IPS-18a (cell line): ENCODE data around the gene TTC6.

Experiments used
- H3K27ac ChIP-seq: one replicate; pipeline ENCODE4 v1.5.1; 2013; ENCODE audit warnings: low read length
- H3K27me3 ChIP-seq: one replicate; pipeline ENCODE4 v1.6.1; 2013; ENCODE audit warnings: mild to moderate bottlenecking, low read length; ENCODE audit not compliant: control insufficient read depth, insufficient read depth
- H3K36me3 ChIP-seq: one replicate; pipeline ENCODE4 v1.6.1; 2013; ENCODE audit warnings: low read depth, low read length; ENCODE audit not compliant: control insufficient read depth
- H3K4me1 ChIP-seq: one replicate; pipeline ENCODE4 v1.6.1; 2013; ENCODE audit warnings: low read depth, low read length; ENCODE audit not compliant: control insufficient read depth
- H3K4me3 ChIP-seq: one replicate; pipeline ENCODE4 v1.5.1; 2013; ENCODE audit warnings: low read length
- H3K9ac ChIP-seq: one replicate; pipeline ENCODE4 v1.6.1; 2013; ENCODE audit warnings: mild to moderate bottlenecking, low read length, moderate library complexity
- H3K9me3 ChIP-seq: one replicate; pipeline ENCODE4 v1.6.1; 2013; ENCODE audit warnings: low read depth, low read length; ENCODE audit not compliant: control insufficient read depth

TTC6 gene

DNA sequence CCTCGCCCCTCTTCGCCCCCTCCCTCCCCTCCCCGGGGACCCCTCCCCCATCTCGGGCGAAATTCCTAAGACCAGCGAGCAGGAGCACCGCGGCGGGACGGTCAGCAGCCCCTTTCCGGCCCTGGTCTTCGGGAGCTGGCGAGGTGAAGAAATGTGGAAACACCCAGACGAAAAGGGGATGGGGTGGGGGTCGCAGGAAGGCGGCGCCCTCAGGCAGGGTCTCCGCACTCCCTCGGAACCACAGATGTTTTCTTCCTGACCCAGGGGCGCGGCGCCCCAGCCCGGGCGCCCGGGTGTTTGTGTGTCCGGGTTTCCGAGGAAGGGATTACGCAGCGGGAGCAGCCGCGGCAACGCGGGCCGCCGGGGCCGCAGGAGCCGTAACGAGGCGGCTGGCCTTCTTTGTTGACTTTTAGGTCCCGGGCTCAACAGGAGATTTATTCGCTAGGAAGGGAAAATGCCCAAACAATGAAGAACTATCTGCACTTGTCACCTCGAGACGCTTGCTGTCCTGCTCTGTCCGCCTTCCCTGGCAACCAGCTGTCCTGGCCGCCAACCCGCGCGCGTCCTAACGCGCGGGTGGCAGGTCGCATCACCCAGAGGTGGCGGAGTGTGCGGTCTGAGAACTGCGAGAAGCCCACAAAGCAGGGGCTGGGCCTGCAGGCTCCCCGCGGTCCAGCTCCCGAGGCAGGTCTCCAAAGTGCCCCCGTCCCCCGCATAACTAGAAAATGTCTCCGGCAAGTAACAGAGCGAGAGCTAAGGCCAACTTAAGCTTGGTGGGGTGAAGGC is 7.4 kb upstream of the TTC6 start:
- H3K9me3 ChIP-seq = no peaks in the 10 kb centered on the region
- H3K4me1 ChIP-seq = peaks cover 31% of the 10 kb centered on the region
- no peaks in the 10 kb centered on the region for H3K36me3 ChIP-seq
- H3K27me3 ChIP-seq = peaks cover 100% of the 10 kb centered on the region
- no peak overlapping the region for H3K9ac ChIP-seq
- no peak overlapping the region for H3K27ac ChIP-seq
- peak overlapping the region; percentile 55 for H3K4me3 ChIP-seq

DNA sequence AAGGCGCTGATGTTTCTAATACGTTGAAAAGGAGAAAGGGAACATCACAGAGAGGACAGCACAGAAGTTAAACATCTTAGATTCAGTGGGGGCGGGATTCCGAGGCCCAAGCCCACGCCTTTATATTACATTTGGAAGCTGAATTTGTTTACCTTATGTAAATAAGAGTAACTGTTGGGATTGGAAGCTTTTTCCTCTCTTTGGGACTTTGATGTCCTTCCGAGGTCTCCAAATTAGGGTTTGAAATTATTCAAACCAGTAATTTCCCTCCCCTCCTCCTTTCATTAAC is 6.8 kb upstream of the TTC6 start:
- H3K4me1 ChIP-seq = peaks cover 31% of the 10 kb centered on the region
- no peaks in the 10 kb centered on the region for H3K36me3 ChIP-seq
- no peak overlapping the region for H3K27ac ChIP-seq
- H3K9ac ChIP-seq = no peak overlapping the region
- H3K9me3 ChIP-seq = no peaks in the 10 kb centered on the region
- H3K27me3 ChIP-seq = peaks cover 100% of the 10 kb centered on the region
- H3K4me3 ChIP-seq = peak overlapping the region; percentile 55

GRCh38 chr14:37588956-37589714 is 6.3 kb upstream of the TTC6 start:
- Histone ChIP-seq H3K9ac (no peak overlapping the region), H3K36me3 (no peaks in the 10 kb centered on the region), H3K27ac (no peak overlapping the region), H3K27me3 (peaks cover 100% of the 10 kb centered on the region), H3K4me3 (peak overlapping the region; percentile 55), H3K4me1 (peaks cover 31% of the 10 kb centered on the region), H3K9me3 (no peaks in the 10 kb centered on the region)

DNA sequence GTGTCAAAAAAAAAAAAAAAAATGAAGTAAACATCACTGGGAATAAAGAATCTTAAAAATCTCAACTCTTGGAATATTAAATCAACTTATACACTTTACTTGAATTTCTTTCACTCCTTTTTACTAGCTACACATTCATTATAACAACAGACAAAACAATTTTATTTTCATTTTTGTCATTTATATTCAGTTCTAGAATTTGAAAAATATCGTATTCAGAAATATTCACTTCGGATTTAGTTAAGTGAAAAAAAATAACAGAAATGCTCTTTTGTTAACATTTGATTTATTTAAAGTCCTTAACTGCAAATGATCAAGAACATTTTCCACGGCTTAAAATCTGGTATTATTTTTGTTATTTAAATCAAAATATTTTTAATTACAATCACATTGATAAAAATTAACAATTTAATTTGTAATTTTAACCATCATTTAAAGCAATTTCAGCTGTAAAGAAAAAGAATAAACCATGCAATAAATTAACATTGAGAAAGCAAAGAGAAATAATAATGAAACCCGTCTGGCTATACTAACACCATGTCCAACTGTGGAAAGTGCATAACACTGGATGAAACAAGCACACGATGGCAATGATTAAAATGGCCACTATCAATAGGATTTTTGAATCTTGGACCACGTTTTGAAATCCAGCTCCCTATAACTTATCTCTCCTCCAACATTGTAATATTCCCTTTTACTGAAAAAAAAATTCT is 5.6 kb upstream of the TTC6 start:
- Histone ChIP-seq H3K4me3 (no peak overlapping the region), H3K9ac (no peak overlapping the region), H3K27me3 (peaks cover 100% of the 10 kb centered on the region), H3K36me3 (no peaks in the 10 kb centered on the region), H3K4me1 (peaks cover 31% of the 10 kb centered on the region), H3K9me3 (no peaks in the 10 kb centered on the region), H3K27ac (no peak overlapping the region)

GRCh38 chr14:37590428-37591139 is 4.8 kb upstream of the TTC6 start:
- H3K27me3 ChIP-seq = peaks cover 98% of the 10 kb centered on the region
- no peak overlapping the region for H3K4me3 ChIP-seq
- no peaks in the 10 kb centered on the region for H3K9me3 ChIP-seq
- no peak overlapping the region for H3K9ac ChIP-seq
- peaks cover 31% of the 10 kb centered on the region for H3K4me1 ChIP-seq
- no peaks in the 10 kb centered on the region for H3K36me3 ChIP-seq
- no peak overlapping the region for H3K27ac ChIP-seq

DNA sequence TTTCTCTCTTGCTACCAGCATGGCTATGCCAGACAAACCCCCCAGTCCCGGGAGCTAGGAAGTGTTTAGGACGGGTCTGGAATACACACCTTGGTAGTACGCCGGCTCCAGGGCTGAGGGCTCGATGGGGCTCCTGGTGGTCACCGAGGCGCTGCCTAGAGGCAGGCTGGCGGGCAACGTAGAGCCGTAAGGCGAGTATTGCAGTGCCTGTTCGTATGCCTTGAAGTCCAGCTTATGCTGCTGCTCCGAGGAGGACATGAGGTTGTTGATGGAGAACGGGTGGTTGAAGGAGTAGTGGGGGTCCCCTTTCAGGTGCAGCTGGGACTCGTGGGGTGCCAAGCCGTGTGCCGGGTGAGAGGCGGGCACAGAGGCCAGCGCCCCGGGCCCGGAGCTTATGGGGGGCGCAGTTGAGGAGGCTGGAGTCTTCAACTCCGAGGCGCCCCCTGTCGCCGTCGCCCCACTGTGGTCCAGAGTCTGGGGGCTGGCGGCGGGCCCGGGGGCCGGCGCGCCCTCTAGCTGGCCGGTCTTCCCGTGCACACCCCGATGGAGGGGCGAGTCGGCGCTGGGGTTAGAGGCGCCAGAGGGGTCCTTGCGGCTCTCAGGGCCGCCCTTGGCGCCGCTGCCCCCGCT is 4.0 kb upstream of the TTC6 start:
- Histone ChIP-seq H3K27me3 (peaks cover 98% of the 10 kb centered on the region), H3K4me3 (no peak overlapping the region)

GRCh38 chr14:37591941-37592481 is 3.4 kb upstream of the TTC6 start:
- H3K9ac ChIP-seq = no peak overlapping the region
- H3K4me3 ChIP-seq = no peak overlapping the region
- H3K27me3 ChIP-seq = peaks cover 98% of the 10 kb centered on the region
- H3K9me3 ChIP-seq = no peaks in the 10 kb centered on the region
- peaks cover 19% of the 10 kb centered on the region for H3K4me1 ChIP-seq
- H3K27ac ChIP-seq = no peak overlapping the region
- H3K36me3 ChIP-seq = no peaks in the 10 kb centered on the region

More for the DNA sequence above, 4.0 kb upstream of the TTC6 start:
- no peaks in the 10 kb centered on the region for H3K9me3 ChIP-seq
- H3K36me3 ChIP-seq = no peaks in the 10 kb centered on the region
- no peak overlapping the region for H3K9ac ChIP-seq
- peaks cover 24% of the 10 kb centered on the region for H3K4me1 ChIP-seq
- no peak overlapping the region for H3K27ac ChIP-seq

GRCh38 chr14:37592482-37593408 is 2.7 kb upstream of the TTC6 start:
- Histone ChIP-seq H3K9me3 (no peaks in the 10 kb centered on the region), H3K4me1 (peaks cover 14% of the 10 kb centered on the region), H3K27ac (no peak overlapping the region), H3K4me3 (no peak overlapping the region), H3K9ac (no peak overlapping the region), H3K36me3 (no peaks in the 10 kb centered on the region), H3K27me3 (peaks cover 98% of the 10 kb centered on the region)

DNA sequence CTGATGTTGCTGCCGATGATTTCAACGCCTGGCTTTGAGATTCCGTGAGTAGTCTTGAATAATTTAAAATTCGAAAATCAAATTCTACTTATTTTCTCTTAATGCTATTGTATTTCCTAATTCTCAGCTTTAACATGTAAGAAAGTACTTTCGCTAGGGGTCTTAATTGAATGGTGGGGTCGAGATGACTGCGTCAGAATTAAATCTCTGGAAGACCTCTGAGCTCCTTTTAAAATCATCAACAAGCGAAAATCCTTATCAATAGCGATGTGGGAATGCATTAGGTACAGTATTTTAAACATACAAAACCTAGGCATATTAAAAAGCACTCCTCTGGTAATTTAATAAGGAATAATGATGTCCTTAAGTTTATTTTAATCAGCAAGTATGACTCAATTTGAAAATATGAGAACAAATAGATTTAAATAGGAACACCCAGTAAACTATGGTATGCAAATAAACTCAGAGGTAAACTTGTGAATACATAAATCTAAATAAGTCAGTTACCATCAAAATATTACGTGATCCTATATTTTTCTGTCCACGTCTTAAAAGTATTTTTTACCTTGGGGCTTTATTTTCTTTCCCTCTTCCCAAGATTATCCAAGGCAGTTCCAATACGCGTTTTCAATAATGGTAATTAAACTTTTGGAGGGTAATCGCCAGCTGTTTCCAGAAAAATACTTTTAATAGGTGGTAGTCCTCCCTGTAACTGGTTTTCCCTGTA is 1.8 kb upstream of the TTC6 start:
- Histone ChIP-seq H3K4me1 (peaks cover 13% of the 10 kb centered on the region), H3K27ac (no peak overlapping the region), H3K27me3 (peaks cover 98% of the 10 kb centered on the region), H3K9me3 (no peaks in the 10 kb centered on the region), H3K36me3 (no peaks in the 10 kb centered on the region), H3K4me3 (no peak overlapping the region), H3K9ac (no peak overlapping the region)
